Caki2 (cell line): ENCODE measurements around the gene KRT35. TPM values are rescaled to one million over a fixed set of nuclear protein-coding genes. Genes with fewer than 3 reads are reported as not detected.

Experiments
- DNase-seq: peaks from one replicate; pipeline ENCODE4 v3.0.0-alpha.2; 2015; ENCODE audit warnings: low read depth
- in situ Hi-C: cut with HindIII; loops from 2 replicates; pipeline ENCODE4 v1.10.0; 2016; ENCODE audit warnings: low sequenced_read_pairs, low pct_unique_long_range_greater_than_20kb, mixed read lengths
- total RNA-seq: library from RNA; depleted of rRNA; stranded (reverse); fragments of >200 nt; shearing (Covaris generic); gene quantifications from 2 replicates; pipeline ENCODE4 v1.2.3, GENCODE V29; 2014; ENCODE audit warnings: low replicate concordance; rRNA removed

KRT35 gene
- total RNA-seq = not detected in 2 replicates

DNA sequence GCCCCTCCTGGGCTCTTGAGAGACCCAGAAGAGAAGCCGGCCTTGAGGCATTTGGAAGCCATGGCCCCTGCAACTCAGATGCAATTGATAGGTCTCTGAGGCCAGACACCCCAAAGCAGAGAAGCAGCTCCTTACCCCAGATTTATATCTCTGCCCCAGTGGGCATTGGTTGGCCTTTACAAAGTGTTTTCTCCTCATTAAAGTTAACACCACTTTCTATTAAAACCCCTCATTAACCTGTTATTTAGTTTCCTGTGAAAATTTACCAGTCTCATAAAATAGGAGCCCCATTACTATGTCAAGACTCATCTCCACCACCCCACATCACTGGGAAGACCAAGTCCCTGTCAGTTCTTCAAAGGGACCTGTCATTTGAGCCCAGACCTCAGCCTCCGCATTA, at the start of gene KRT35:
Gene KRT35, minus strand, starts transcription at position 116 of the 400 bp plus-strand sequence. Its CDS starts 54 bp downstream, at position 62.
- in situ Hi-C loops = no loop called here
- DNase-seq = no peak

DNA sequence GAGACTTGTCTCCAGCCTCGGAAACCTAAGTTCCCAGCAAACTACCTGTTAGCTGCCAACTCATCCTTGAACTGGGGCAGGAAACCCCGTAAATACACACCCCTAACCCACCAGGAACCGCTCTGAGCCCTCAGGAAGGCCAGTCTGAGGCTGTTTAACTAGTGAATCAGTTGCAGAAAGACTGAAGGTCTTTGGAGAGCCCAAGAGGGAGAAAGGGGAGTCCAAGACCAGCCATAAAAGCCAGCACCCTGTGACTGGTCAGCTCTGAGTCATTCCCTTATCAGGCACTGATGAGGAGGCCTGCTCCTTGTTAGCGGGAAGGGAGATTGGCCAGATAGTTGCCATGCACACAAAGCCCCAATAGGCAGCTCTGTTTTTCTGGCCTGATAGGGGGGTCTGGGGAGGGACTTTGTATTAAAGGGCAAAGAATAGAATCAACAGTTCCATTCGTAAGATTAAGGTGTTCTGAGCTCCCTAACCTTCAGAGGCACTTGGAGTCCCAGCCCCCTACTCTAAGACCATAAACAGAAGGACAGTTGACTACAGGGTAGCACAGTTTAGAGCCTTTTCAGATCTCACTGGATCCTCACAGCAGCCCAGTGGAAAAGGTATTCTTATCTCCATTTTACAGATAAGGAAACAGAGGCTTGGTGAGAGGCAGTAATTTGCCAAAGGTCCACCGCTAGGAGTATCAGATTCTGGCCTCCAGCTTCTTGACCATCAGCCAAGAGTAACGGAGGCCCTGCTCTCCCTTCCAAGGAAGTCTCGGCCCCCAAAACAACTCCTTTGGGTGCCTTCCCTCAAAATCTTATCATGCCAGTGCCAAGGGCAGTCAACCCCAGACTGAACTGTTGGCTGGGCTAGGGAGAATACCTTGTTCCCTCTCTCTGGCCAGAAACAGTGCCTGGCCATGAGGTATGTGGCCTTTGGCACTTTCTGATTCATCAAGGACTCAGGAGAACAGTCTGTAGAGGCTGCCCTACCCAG, 49.4 kb upstream of the KRT35 start:
- in situ Hi-C loops = no loop called here
- DNase-seq = peak; percentile 92

DNA sequence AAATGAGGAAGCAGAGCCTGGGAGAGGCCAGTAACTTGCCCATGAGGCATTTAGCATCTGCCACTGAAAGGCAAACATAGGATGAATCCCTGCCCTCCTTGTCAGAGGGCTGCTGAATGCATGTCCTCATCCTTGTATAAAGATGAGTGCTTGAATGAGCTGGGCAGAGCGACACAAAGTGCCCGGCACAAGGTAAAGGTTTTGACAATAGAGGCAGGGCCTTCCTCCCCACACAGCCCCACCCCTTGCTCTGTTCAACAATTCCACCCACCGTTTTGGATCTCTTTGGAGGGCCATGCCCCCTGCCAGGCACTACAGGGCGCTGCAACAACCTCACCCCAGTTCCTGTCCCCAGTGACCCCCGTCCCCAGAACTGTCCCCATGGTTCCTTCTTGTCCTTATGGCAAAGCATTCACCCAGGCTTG, 48.6 kb upstream of the KRT35 start:
- no peak for DNase-seq

DNA sequence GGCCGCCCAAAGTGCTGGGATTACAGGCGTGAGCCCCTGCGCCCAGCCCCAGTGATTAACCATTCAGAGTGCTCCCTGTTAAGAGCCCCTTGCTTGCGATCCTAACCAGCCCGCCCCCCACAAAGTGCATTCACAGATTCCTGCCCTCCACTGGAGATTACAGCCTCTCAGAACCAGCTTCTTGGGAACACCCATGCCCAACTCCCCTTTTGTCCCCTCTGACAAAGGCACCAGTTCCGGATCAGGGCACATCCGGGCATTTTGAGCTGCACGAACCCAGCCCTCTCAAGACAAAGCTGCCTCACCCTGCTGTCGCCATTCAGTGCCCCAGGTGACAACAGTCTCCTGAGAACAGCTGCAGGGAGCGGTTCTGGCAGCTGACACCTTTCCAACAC, 48.0 kb upstream of the KRT35 start:
- DNase-seq = no peak
- in situ Hi-C loops = no loop called here

More for the DNA sequence above, 48.6 kb upstream of the KRT35 start:
- in situ Hi-C loops = no loop called here

DNA sequence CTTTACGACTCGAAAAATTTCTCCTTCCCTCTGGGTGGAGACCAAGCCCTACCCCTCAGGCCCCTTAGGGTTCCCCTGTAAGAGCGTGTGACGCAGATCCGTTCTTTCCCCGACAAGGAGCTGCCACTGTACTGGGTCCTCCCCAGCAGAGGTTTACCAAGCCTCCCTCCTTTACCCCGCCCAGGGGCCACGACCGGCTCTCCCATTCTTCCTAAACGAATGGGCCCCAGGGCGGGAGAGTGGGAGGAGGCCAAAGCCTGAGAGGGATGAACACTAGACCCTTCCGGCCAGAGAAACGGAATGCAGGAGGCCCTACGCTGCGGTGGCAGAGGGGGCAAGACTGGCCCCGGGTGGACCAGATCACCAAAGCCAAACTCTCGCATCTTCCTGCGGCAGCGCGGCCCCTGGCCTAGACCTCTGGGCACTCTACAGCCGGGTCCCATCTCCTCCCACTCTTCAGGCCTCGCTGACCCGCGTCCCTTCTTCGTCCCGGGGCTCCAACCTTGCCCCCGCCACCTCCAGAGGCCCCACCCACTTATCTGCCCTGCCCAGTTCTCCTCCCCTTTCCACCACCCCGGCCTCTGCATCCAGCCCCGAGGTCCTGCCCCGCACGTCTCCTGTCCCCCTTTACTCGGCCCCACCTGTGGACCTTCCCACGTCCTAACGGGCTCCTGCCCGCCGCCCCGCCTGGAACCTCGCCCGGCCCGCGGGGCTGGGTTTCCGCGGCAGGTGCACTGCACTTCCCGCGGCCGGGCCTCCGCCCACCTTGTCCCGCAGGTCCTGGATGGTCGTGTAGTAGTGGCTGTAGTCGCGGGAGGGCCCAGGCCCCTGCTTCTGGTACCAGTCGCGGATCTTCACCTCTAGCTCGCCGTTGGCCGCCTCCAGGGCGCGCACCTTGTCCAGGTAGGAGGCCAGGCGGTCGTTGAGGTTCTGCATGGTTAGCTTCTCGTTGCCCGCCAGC, 46.4 kb upstream of the KRT35 start:
- peak; percentile 45 for DNase-seq
- in situ Hi-C loops = no loop called here

DNA sequence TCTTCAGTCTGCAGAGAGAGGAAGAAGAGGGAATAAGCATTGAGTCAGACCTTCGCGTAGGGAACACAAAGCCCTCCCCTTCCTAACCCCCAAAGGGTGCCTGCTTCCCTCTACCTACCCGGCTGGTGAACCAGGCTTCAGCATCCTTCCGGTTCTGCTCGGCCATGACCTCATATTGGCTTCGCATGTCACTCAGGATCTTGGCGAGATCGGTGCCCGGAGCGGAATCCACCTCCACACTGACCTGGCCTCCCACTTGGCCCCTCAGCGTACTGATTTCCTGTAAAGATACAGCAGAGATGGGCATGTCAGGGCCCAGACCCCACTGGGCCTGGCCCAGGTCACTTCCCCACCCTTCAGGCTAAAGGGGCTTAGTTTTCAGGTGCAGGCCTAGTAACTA, 43.3 kb upstream of the KRT35 start:
- no peak for DNase-seq
- in situ Hi-C loops = no loop called here

DNA sequence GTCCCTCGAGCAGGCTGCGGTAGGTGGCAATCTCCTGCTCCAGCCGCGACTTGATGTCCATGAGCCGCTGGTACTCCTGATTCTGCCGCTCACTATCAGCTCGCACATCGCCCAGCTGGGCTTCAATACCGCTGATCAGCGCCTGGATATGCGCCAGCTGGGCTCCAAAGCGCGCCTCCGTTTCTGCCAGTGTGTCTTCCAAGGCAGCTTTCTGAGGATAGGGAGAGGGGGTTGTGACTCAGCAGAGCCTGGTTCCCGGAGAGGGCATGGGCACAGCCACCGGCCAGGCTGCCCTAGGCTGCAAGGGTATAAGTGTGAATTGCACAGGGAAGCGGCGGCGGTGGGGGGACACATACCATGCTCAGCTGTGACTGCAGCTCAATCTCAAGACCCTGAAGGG, 42.8 kb upstream of the KRT35 start:
- peak; percentile 52 for DNase-seq

DNA sequence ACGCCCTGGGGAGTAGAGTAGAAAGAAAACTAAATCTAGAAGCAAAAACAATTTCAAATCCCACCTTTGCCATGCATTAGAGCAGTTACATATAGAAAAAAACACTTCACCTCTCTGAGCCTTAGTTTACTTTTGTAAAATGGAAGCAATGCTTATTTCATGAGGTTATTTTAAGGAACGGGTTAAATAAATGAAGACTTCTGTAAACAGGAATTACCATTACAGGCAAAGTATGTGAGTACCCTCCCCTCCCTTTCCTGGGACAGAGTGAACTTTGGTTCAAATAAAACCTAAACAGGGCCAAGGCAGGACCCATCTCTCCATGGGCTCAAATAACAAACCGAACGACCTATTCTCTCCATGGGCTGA, 42.3 kb upstream of the KRT35 start:
- DNase-seq = no peak
- in situ Hi-C loops = no loop called here

More for the DNA sequence above, 42.8 kb upstream of the KRT35 start:
- in situ Hi-C loops = no loop called here

DNA sequence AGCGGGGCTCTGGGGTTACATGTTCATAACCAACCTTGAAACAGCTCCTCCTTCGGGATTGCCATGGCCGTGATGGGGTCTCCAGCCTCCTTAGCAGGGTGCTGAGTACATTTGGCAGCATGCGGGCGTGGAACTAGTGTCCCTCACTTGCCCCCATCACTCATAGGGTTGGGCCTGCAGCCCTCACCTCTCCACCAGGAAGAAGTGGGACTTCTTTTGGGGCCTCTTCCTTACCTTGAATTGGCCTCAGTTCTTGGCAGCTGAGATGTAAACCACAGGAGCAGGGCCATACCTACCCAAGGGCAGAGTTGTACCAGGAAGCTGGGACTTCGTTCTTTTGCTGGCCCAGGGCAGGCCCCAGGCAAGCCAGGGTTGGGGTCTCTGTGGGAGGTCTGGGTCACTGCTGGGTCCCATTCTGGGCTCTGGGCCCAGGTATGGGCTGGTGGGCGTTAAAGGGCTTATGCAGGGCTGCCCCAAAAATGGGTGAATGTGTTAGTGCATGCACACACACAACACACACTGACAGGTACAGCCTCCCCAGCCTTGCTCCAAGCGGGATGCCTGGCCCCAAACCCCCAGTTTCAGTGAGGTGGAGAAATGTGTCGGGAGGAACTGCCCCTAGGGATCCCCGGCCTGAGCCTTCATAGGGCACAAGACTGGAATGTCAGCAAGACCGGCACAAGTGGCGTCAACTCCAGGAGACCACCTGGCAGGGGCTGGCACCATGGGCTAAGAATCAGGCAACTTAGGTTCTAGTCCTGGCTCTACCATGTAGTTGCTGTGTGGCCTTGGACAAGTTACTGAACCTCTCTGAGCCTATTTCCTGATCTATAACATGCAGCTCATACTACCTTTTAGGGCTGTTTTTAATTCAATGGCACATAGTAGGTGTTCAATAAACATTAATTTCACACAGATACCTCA, 41.6 kb upstream of the KRT35 start:
- in situ Hi-C loops = no loop called here
- DNase-seq = peak; percentile 57

DNA sequence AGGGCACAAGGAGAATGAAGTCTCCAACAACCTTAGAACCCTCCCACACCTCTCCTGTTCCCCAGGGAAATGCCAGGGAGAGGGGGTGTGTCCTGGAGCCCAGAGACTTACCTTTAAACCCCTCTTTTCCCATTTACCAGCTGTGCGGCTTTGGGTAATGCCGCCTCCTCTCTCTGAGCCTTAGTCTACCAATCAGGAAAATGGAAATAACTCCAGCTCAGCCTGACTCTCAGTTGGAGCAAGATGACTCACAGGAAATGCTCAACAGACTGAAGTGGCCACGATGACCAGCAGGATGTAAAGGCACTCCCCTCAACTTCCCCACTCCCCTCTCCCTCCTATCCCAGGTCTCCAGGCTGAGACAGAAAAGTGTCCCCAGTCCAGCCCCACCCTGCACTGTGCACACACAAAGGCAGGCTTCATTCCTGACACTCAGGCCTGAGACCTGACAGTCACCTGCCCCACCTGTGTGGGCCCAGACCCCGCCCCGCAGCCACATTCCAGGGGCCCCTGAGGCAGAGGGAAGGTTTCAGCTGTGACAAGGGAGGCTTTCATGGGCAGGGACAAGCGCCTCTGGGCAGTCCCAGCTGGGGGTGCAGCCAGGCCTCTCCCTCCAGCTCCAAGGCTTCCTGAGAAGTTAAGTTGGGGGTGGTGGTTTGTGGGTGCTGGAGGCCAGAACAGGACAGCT, 40.8 kb upstream of the KRT35 start:
- DNase-seq = peak; percentile 88
- in situ Hi-C loops = no loop called here

DNA sequence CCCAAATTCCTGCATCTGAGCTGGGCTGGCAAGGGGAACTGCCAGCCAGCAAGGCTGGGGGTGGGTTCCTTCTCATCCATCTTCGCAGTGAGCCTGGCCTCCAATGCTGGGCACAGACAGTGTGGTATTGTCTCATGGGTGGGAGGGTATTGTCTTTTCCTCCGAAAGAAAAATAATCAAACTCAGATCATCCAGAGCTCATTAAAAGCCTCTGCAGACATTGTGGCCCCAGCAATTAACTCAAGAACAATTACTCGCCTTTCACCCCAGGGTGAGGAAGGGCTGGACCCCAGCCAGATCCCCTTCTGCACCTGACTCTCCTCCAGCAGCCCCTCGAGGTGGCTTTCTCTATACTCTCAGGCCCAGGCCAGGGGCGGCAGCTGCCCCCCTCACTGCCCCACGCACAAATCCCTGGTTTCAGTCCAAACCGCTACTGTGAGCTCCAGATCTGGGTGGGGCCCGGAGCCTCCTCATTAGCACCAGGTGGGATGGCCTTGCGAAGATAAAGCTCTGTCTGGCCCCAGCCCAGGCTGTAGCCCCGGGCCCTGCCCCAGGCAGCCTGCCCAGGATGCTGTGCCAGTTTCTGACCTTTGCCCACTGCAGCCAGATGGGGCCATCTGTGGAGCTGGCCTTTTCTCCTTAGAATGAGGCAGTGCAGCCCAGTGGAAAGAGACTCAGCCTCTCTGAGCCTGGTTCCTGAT, 40.0 kb upstream of the KRT35 start:
- in situ Hi-C loops = no loop called here
- peak; percentile 85 for DNase-seq

DNA sequence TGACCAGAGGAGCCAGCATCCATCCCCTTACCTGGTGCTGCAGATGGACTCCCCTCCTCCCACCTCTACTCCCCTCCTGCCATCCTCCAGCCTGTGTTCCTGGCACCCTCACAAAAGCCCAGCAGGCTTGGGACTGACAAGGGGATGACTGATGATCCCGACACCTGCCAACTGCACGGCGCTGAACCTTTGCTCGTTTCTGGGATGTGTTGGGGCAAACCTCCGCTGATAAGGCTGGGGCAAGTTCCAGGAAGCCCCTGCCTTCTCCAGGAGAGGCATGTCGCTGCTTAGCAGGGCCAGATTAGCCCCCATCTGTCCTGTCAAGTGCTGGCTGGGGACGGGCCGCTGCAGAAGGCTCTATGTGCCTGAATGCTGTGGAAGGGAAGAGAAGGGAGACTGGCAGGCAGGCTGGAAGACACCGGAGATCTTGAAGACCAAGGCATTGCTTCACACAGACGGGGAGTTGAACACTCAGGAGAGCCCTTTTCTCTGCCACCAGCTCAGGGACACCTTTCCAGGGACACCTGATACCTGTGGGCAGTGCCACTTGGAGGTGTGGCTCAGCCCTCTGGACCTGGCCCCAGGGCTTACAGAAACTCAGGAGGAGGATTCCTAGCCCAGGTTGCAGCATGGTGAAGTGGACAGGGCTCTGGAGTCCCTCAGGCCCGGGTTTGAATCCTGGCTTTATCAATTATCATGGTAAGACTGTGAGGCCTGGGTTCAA, 38.7 kb upstream of the KRT35 start:
- in situ Hi-C loops = no loop called here
- peak; percentile 53 for DNase-seq

DNA sequence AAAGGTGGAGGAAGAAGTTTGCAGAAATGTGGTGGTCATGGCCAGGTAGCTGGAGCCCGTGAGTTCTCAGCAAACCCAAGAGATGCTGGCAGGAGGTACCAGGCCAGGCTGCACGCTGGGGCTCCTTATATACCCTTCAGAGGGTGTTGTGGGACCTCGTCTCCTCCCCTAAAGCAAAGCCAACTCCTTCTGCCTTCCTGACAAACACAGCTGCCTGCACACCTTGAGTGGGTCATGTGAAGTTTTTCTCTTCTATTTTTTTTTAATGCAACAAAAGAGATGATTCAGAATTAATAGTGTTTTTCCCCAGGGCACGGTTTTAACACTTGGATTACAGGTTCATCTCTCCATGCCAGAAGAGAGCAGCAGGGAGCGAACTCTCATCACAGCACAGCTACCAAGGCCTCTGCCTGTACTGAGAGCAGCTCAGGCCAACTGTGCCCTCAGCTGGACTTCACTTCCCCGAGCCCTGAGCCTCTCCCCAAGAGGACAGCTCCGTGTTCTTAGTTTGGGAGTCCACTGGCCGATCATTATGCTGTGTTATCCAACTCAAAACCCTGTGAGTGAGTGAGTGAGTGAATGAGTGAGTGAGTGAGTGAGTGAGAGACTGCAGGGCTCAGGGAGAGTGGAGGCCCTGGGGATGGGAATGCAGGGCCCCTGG, 38.0 kb upstream of the KRT35 start, which contains the start of gene KRT15:
Gene KRT15, minus strand, starts transcription at position 102 of the 661 bp plus-strand sequence. Its CDS starts 63 bp downstream, at position 39.
- peak; percentile 75 for DNase-seq
- in situ Hi-C loops = no loop called here

DNA sequence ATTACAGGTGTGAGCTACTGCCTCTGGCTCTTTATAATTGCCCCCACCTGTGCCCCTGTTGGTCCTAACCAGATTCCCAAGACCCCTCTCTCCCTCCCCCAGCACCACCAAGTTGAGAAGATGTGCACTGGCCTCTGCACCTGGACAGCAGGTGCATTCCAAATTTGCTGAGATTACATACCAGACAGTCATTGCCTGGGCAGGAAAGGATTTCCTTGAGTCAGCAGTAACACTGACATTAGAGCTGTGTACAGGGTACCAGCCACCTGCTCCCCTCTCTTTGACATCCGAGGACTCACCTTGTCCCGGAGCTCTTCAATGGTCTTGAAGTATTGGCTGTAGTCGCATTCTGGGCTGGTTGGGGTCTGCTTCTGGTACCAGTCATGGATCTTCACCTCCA, 37.1 kb upstream of the KRT35 start:
- in situ Hi-C loops = no loop called here
- no peak for DNase-seq

DNA sequence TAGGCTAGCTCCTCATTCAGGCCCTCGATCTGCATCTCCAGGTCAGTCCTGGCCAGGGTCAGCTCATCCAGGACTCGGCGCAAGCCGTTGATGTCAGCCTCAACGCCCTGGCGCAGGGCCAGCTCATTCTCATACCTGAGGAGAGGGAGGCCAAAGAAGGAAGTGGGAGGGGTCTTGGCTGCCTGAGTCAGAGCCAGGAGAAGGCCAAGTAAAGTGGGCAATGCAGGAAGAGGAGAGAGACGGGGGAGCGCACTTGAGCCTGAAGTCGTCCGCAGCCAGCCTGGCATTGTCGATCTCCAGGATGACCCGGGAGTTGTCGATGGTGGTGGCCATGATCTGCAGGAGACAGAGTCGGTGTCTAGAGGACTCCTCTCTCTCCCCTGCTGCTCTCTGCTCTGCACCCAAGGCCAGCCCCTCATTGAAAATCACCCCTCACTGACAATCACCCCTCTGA, 35.9 kb upstream of the KRT35 start:
- no peak for DNase-seq
- in situ Hi-C loops = no loop called here
